HT-29 (cell line): ENCODE results near the gene TRAF3. TPM values are rescaled to one million over a fixed set of nuclear protein-coding genes. Genes with fewer than 3 reads are reported as not detected.

ENCODE experiments used
- DNase-seq: peaks from one replicate; pipeline ENCODE4 v3.0.0-alpha.2; 2015; ENCODE audit warnings: low spot score
- small RNA-seq: library from RNA; depleted of rRNA; stranded (forward); fragments of <200 nt; gene quantifications from one replicate; pipeline ENCODE3, GENCODE V24; 2014
- total RNA-seq: library from RNA; depleted of rRNA; stranded (reverse); fragments of >200 nt; shearing (Covaris generic); gene quantifications from 2 replicates; pipeline ENCODE4 v1.2.3, GENCODE V29; 2014; rRNA removed

TRAF3 gene
- total RNA-seq, 1 experiment from 2014 or later, result 8.7 TPM

GRCh38 chr14:102952276-102952675 is 175.0 kb downstream of the TRAF3 start:
- no peak for DNase-seq

GRCh38 chr14:102953100-102953499 is 175.9 kb downstream of the TRAF3 start:
- DNase-seq, result no peak

DNA sequence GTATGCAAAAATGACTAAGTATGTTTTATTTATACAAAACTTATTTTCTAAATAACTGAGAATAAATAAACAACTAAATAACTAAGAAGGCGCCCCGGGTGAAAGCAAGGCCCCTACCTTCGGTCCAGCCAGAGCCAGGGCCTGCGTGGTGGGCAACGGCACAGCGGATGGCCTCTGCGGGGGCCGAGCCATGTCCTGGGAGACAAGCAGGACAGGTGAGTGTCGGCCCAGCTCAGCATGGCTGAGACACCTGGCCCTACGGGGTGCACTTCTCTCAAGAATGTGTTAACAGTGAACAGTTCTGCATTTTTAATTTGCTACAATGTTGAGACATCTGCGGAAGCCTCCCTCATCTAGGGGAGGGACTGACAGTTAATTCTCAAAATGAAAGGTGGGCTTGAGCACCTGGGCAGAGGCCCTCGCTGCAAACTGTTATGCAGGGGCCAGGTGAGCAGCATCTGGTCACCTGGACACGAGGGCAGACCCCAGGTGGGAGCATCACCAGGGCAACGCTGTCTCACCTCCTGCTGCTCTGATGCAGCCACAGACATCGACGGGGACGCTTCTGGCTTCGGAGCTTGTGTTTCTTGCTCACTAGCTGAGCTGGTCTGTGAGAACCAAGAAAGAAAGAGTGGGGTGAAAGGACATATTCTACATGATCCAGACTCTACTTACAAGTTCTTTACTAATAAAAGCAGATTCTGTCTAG is 177.0 kb downstream of the TRAF3 start:
- DNase-seq, result no peak

- DNase-seq, result no peak
These were observed 178.6 kb downstream of the TRAF3 start for GRCh38 chr14:102955636-102956408.

DNA sequence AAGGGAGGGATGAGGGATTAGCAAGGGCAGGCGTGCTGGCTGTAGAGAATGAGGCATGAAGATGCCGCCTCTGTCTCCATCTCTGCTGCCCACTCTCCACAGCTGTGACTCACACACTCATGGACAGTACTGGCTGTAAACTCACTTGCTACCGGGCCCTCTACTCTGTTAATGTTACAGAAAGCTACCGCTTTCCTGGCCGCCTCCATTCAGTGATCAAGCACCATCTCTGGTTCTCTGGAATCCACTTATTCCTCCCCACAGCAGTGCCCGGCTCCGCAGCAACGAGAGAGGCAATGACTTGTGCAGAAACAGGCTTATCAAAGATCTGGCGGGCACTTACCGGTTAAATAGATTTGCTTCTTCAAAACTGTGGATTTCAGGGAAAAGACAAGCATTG is 180.0 kb downstream of the TRAF3 start:
- no peak for DNase-seq

DNA sequence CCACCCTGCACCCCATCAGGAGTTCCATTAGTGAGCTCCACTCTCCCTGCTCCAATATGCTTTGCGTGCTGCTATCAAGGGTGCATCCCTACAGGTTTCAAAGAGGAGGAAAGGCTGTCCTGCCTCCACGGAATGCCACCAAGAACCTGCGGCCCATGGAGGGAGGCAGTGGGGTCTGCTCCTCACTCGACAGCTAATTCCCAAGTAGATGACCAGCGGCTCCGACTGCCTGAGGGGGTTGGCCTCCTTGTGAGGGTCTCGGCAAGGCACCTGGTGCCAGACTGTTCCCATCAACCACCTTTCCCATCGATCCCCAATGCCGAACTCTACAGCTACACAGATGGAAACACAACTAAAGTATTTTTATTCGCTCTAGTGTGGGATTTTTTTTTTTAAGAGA is 181.2 kb downstream of the TRAF3 start:
- no peak for DNase-seq

Small RNA genes lying within 50 kb of the gene (small RNA-seq; reads per million reads assigned to genes)
- gene RNU6-1316P, result not detected

Other genes with a start within 250 kb of the TRAF3 start
- gene RCOR1, start 184.8 kb upstream of the TRAF3 start, total RNA-seq, result 5.2 and 5.7 TPM in 2 replicates
- 2.5 and 9.2 TPM in 2 replicates for gene AMN, start 145.2 kb downstream of the TRAF3 start, total RNA-seq